HG03060 (cell line): ENCODE data around the gene WDR48.

Source experiments
- ATAC-seq: cut with Tn5 transposase; IDR thresholded peaks from one replicate; pipeline ENCODE4 v1.9.1; 2021; ENCODE audit warnings: low read depth, moderate number of reproducible peaks; ENCODE audit not compliant: unreplicated experiment

Gene WDR48

DNA sequence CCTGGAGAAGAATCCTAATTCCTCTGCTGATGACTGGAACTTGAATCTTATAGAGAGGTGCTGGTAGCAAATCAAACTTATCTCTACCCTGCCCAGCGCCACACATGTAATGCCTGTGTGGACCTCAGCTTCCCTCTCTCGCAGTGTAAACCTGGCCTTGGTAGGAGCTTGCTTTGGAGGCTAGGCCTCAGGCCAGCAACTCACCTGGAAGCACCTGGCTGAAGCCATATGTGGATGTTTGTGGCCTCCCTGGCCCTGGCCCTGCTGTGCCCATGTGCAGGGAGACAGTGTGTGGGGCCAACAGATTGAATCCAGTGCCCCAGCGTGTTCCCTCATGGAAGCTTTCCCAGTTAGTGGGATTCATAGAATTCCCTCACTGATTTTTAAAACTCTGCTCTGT is 64.1 kb downstream of the WDR48 start:
- ATAC-seq = no peak

DNA sequence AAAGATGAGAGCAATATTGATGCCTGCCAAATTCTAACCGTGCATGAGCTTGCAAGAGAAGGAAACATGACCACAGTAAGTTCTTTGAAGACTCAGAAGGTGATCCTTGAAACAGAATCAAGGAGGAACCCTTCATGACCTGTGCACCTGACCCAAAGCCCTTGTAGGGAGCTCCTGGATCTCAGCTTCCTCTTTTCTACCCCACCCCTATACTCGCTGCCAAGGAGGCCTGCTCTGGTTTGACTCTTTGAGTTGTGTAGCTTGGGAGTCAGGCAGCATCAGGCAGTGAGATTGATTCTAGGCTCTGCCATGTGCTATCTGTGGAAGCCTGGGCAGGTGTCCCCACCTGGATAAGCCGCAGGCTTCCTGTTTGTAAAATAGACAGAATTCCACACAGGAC is 66.3 kb downstream of the WDR48 start:
- no peak for ATAC-seq

DNA sequence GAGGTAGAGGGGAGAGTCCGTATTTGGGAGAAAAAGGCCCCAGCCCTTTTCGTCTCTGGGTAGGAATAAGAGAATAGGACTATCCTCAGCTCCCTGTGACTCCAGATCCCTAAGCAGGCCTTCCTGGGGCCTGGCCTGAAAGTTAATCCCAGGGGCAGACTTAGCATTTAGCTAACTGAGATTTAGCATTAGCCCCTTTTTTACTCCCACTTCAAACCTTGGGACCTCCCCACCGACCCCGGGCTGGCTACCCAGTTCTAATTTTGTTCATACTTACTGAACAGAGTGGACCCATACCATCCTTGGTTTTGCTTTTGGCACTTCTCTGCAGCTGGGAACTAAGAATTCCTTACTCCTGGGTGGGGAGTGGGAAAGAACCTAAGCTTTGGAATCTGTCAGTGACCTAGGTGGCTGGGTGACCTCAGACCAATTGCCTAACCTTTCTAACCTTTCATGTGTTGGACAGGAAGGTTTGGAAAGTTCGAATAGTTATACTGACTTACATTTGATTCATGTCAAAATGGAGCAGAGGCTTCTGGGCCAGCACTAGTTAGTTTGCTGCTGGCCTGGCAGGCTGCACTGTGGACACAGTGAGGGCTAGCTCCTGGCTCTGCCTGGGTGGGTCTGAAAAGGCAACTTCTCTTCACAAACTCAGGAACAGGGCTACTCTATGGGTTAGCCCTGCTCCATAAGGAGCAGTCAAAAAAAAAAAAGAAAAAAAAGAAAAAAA is 67.3 kb downstream of the WDR48 start:
- ATAC-seq = no peak

DNA sequence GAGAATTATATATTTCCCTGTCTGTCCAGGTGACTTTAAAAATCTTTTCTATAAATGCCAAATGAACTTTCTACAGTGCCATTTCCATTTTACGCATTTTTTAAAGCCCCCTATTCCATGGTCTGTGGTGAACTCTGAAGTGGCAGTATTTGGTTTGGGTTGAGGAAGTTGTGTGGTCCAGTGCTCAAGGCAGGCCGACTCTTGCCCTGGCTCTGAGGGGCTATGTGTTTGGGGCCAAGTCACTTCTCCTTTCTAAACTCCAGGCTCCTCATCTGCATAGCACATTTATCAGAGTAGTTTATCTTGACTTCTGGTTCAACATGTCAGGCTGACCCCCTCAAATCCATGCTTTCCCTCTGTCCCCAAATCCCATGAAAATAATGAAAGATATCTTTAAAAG is 69.8 kb downstream of the WDR48 start:
- ATAC-seq = no peak

DNA sequence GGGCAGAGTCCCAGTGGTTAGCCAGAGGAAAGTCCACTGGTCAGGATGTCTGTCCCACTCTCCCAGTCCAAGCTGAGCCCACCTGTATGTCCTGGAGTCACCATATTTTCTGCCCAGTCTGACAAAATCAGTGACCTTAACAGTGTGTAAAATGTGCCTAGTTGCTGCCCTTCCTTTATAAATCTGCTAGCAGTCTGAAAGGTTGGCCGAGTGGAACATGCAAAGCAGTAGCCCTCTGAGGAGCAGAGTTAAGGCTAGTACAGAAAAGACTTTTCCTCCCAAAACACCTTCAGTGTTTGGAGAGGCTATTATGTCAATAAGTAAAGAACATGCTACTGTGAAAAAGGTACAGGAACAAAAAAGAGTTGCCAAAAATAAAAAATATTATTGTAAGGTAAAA is 71.0 kb downstream of the WDR48 start:
- ATAC-seq = peak; percentile 54

DNA sequence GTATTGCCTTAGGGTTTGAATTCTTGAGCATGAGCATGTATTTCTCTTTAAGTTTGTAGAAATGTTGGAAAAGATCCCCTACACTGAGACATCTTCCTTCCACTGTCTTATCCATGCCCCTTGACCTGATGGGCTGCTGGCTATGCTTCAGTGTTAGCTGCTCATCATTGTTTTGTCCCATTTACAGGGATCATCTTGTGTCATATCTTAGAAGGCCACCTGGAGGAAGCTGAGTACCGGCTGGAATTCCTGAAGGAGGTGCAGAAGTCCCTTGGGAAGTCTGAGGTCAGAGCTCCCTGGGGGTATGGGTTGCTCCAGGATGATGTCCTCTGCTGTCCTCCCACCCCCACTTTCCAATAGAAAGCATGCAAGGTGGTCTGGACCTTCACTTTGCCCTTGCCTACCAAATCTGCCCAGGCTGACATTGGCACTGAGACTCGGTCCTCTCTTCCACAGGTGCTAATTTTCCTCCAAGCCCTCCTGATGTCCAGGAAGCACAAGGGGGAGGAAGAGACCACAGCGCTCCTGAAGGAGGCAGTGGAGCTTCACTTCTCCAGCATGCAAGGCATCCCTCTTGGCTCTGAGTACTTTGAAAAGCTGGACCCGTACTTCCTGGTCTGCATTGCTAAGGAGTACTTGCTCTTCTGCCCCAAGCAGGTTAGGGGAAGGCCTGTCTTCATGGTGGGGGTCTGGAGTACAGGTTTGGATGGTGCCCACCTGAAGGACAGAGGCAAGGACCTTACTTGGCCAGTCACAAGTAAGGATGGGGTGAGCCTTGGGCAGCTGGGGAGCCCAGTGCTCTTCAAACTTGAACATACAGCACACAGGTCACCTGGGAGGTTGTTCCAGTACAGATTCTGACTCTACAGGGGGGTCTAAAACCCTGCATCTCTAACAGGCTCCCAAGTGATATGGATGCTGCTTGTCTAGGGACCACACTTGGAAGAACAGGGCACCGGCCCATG is 73.3 kb downstream of the WDR48 start:
- no peak for ATAC-seq

DNA sequence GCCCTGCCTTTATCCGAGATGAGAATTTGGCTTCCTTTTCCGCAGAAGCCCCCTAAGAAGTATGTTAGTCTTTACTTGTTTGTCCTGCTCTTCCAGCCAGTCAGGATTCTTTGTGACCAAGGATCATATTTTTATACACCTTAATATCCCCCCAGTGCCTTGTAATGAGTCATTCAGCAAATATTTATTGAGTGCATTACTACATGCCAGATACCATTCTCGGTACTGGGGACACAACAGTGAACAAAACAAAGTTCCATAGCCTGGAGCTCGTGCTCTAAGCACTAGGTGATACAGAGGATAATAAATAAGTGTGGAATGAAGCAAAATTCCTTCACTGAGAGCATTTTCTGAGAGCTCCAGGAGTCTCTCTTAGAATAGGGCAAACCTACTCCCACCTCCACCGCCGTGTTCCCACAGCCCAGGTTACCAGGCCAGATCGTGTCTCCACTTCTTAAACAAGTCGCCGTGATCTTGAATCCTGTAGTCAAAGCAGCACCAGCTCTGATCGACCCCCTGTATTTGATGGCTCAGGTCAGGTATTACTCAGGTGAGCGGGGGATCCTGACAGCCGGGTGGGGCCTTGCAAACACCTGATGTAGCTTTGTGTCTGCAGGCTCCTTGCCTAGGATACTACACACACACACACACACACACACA is 74.2 kb downstream of the WDR48 start:
- no peak for ATAC-seq

DNA sequence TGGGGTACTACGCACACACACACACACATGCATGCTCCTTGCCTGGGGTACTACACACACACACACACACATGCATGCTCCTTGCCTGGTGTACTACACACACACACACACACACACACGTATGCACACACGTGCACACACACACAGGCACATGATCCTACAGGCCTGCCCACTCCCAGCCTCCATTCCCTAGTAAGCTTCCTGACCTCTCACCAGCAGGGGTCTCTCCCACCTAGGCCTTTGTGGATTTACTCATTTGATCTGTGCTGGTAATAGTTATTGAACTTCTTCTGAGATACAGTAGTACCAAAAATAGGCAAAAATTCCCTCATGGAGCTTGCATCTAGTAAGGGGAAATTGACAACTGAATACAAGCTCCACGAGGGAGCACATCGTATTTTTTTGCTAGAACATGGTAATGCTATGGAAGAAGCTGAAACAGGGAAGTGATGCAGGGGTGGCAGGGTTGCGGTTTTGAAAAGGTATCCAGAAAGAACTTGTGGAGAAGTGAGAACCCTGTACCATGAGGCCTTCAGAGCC is 74.8 kb downstream of the WDR48 start:
- no peak for ATAC-seq

DNA sequence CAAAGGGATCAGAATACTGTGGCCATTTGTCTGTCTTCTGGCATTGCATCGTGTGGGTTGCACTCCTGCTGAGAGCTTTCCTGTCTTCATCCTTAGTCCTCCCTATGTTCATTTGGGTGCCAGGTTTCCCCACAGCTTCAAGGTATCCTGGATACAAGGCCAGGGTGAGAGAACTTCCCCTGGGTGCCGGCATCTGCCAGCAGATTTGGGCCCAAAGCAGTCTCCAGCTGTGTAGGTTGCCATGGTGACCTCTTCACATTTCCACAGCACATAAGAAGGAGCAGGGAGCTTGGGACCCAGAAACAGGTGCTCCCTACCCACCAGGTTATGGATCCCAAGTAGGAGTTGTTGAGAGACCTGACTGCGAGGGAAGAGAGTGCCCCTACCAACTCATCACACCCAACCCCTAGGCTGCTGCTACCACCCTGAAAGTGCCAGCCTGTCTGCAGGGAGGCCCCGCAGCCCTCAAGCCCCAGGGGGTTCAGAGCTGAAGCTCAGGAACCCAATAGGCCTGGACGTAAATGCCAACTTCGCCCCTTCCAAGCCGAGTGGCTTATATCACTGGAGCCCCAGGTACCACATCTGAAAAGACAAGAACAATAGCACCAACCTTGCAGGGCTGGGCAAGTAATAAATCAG is 75.6 kb downstream of the WDR48 start:
- no peak for ATAC-seq

DNA sequence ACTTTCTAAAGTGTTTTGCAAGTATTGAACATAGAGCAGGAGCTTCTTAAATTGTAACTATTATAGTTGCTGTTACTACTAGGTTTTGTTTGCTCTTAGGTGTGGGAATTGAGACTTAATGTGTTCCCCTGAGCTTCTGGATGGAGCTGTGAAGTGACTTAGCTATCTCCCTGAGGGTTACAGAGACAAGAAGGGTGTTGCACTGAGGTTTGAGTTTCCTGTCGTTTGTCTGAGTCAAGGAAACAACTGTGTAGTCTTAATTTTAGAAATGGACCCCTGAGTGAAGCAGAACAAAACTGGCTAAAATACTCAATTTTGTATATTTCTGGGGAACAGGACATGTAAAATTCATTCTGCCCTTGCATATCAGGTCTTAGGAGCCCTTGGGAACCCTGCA is 76.1 kb downstream of the WDR48 start:
- ATAC-seq = no peak

DNA sequence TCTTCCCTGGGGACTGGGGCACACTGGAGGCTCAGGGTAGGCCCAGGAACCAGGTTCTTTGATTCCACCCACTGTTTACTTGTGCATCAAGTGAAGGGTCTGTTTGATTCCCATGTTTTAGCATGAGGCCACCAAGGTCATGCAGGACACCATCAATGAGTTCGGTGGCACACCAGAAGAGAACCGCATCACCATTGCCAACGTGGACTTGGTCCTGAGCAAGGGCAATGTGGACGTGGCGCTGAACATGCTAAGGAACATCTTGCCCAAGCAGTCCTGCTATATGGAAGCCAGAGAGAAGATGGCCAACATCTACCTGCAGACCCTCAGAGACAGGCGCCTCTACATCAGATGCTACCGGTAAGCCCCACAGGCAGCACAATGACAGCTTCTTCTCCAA is 77.1 kb downstream of the WDR48 start:
- no peak for ATAC-seq

DNA sequence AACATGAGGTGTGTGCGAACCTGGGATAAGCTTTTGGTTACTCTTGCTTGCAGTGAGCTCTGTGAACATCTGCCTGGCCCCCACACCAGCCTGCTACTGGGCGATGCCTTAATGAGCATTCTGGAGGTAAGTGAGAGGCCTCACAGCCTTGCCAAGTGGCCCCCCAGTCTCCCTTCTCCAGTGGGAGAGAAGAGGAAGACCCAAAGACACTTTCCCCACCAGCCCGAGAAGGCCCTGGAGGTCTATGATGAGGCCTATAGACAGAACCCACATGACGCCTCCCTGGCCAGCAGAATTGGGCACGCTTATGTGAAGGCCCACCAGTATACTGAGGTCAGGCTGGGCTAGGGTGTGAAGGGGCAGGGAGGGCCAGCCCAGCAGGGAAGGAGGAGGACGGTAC is 78.2 kb downstream of the WDR48 start:
- ATAC-seq = no peak

DNA sequence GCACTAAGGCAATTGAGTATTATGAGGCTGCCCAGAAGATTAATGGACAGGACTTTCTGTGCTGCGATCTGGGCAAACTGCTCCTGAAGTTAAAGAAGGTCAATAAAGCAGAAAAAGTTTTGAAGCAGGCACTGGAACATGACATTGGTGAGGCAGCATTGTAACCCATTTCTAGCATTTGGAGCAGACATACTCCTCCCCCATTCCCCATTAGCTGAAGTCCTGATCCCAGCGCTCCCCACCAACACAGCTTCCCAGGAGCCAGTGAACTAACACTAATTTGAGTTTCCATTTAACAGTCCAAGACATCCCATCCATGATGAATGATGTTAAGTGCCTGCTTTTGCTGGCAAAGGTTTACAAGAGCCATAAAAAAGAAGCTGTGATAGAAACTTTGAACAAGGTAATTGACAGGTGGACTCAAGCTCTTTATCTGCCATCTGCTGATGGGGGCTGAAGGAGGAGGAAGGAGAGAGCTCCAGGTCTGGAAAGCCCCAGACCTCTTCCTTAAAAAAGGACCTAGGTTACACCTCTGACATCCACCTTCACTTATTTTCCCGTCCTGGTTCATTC is 79.0 kb downstream of the WDR48 start:
- no peak for ATAC-seq

DNA sequence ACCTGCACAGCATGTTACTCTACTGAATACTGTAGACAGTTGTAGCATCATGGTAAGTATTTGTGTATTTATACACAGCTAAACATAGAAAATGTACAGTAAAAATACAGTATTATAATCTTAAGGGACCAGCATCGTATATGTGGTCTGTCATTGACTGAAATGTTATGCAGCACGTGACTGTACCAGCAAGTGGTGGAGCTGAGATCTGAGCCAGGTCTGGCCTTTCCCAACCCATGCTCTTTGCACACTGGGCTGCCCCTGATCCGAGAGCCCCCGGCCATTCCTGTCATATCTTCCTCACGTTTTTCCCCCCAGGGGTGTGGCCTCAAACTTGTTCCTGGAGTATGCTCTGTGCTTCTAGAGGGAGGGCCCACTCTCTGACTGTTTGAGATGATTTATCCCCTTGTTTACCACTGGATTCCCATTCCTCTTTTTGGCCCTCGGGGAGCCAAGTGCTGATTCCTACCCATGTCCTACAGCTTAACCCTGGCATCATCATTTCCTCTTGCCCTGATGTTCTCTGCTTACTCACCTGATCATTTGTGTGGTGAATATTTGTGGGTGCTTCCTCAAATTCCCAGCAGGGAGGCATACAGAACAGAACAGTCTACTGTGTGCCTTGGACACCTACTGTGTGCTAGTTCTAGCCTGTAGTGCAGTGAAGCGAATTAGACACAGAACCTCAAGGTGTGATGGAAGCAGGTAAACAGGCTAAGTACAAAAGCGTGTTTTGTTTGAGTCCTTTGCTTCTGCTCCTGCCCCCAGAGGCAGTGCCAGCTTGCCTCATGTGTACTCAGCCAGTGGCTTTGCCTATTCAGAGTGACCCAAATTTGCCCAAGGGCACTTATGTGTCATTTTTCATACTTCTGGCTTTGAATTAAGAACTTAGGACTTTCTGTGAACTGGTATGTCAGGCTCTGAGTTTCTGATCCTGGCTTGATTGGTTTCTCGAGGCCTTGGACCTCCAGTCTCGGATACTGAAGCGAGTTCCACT is 80.6 kb downstream of the WDR48 start:
- ATAC-seq = no peak

DNA sequence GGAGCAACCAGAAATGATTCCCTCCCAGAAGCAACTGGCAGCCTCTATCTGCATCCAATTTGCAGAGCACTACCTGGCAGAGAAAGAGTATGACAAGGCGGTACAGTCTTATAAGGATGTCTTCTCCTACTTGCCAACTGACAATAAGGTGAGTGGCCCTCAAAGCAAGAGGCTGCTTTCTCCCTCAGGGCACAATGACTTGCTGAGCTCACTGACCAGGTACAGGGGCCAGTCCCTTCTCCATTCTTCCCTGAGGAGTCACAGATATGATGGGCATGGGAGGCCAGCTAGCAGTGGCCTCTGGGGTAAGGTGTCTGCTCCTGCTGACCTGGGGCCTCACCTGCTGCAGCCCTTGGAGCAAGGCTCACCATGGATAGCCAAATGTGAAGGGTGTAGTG is 81.3 kb downstream of the WDR48 start:
- ATAC-seq = no peak

DNA sequence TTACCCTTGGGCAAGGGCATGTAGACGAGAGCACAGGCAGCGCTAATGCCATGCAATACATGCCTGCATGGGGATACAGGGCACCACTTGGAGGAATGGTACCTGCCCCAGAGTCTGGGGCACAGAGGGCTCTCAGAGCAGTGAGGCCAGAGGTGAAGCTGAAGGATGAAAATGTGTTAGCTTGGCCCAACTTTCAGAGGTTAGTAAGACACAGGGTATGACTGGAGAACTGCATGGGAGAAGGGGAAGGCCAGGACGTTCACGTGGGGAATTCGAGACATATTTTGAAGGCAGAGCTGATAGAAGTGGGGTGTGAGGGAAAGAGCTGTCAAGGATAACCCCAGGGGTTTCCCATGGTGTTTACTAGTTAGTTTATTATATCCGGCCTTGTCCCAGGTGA is 82.0 kb downstream of the WDR48 start:
- ATAC-seq = no peak

DNA sequence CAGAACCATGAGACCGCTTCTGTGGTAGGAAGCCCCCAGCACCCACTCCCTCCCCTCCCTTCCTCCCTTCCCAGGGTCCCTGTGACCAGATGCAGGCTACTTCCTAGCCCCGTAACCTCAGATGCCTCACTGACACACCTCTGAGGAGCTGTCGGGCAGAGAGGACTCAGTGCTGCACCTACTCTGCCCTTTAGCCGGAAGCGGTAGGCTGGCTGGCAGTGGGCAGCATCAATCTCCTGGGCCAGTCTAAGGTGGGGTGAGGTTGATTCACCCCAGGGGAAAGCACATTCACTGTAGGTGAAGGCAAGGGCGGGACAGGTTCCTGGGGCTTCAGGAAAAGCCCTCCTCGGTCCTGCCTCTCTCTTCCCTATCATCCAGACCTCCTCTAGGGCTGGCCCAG is 82.5 kb downstream of the WDR48 start:
- no peak for ATAC-seq

DNA sequence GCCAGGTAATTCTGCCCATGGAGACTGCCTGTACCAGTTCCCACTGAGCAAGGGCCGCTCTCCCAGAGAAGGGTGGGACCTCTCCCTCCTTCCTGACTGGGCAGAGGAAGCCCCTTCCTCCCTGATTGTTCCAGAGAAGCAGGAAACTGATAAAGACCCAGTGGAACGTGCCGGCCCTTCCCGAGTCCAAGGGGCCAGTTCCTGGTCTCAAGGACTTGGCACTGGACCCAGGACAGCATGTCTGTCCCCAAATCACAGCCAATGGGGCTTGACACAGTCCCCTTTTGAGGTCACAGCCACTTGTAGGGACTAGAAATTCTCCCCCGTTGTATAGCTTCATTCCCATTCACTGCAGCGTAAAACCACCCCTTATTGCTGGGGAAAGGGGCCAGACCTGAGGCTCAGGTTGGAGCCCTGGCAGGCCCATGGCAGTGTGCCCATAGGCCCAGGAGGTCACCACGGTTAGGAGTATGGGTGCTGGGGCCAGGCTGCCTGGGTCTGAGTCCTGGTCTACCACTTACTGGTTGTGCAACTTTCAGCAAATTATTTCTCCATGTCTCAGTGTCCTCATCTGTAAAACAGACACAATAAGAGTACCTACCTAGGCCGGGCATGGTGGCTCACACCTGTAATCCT is 83.5 kb downstream of the WDR48 start:
- ATAC-seq = no peak
